Karpas-422 (cell line): ENCODE data around the gene GJA8. TPM values are rescaled to one million over a fixed set of nuclear protein-coding genes. Genes with fewer than 3 reads are reported as not detected.

ENCODE experiments used
- DNase-seq: peaks from one replicate; pipeline ENCODE4 v3.0.0-alpha.2; 2015
- H2AFZ ChIP-seq: fragments of 200-600 bp; sonication (generic); 2 replicates; pipeline ENCODE4 v1.6.1; 2014; ENCODE audit warnings: antibody characterized with exemption, low read length, mixed read lengths
- H3K27ac ChIP-seq: fragments of 200-600 bp; sonication (generic); 2 replicates; pipeline ENCODE4 v1.5.1; 2014; ENCODE audit warnings: mild to moderate bottlenecking, low read length, moderate library complexity
- H3K27me3 ChIP-seq: fragments of 200-600 bp; sonication (generic); 2 replicates; pipeline ENCODE4 v1.6.1; 2014; ENCODE audit warnings: low read length, mixed read lengths
- H3K36me3 ChIP-seq: fragments of 200-600 bp; sonication (generic); 2 replicates; pipeline ENCODE4 v1.6.1; 2014; ENCODE audit warnings: low read length, mixed read lengths; ENCODE audit not compliant: insufficient read depth
- H3K4me1 ChIP-seq: fragments of 200-600 bp; sonication (generic); 2 replicates; pipeline ENCODE4 v1.6.1; 2014; ENCODE audit warnings: mild to moderate bottlenecking, low read length, mixed read lengths
- H3K4me2 ChIP-seq: fragments of 200-600 bp; sonication (generic); 2 replicates; pipeline ENCODE4 v1.6.1; 2014; ENCODE audit warnings: low read length, low read depth, mild to moderate bottlenecking; ENCODE audit not compliant: poor library complexity, severe bottlenecking
- H3K4me3 ChIP-seq: fragments of 200-600 bp; sonication (generic); 2 replicates; pipeline ENCODE4 v1.5.1; 2014; ENCODE audit warnings: mild to moderate bottlenecking, antibody characterized with exemption, low read length, mixed read lengths
- H3K79me2 ChIP-seq: fragments of 200-600 bp; sonication (generic); 2 replicates; pipeline ENCODE4 v1.6.1; 2014; ENCODE audit warnings: mild to moderate bottlenecking, low read length, mixed read lengths
- H3K9ac ChIP-seq: fragments of 200-600 bp; sonication (generic); 2 replicates; pipeline ENCODE4 v1.6.0; 2014; ENCODE audit warnings: low read length
- H3K9me2 ChIP-seq: fragments of 200-600 bp; sonication (generic), shearing (Covaris generic); replicated peaks from 2 replicates; pipeline ENCODE4 v1.6.0; 2014; ENCODE audit warnings: mild to moderate bottlenecking, low read length, moderate library complexity; ENCODE audit not compliant: insufficient read depth
- H3K9me3 ChIP-seq: fragments of 300-700, 200-600 bp; sonication (generic); 2 replicates; pipeline ENCODE4 v1.6.1; 2014; ENCODE audit warnings: low read length, mixed read lengths
- H4K20me1 ChIP-seq: fragments of 200-600 bp; sonication (generic); 2 replicates; pipeline ENCODE4 v1.6.1; 2014; ENCODE audit warnings: mild to moderate bottlenecking, antibody characterized with exemption, low read length, low read depth; ENCODE audit not compliant: insufficient read depth
- total RNA-seq: library from RNA; depleted of rRNA; stranded (reverse); fragments of >200 nt; shearing (Covaris generic); gene quantifications from 2 replicates; pipeline ENCODE4 v1.2.3, GENCODE V29; 2014; ENCODE audit warnings: low replicate concordance

GJA8 gene
- total RNA-seq, 1 experiment from 2014 or later, result not detected

DNA sequence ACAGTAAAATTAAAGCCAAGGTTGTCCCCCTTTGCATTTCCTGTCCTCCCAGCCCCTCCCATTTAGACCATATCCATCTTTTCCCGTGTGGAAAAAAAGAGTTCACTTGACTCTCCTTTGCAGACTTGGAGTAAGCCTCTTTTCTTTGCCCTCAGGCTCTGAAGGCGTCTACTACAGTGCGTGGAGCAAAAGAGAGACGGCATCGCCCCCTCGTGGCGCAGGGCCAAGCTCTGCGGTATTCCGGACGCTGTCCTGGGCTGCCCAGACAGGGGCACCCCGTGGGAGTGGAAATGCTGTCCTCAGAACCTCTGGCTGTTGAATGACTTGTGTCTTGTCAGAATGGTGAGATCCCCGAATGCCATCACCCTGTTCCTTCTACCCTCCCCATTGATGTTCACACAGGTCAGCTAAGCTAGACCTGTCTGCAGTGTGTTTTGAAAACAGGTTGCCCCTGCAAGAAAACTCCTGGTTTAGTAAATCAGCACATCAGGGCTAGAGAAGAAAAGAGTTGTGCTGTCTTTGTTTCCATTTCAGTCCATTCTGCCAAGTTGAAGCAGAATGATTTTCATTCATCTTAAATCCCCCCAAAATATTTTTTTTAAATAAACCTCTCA is 12.3 kb upstream of the GJA8 start:
- H3K9me2 ChIP-seq, result no peaks in the 10 kb centered on the region

GRCh38 chr1:147891088-147891487 is 11.5 kb upstream of the GJA8 start:
- Histone ChIP-seq H3K4me1 (no peaks in the 10 kb centered on the region), H3K79me2 (no peaks in the 10 kb centered on the region), H3K9me2 (no peaks in the 10 kb centered on the region), H2AFZ (no peak overlapping the region), H4K20me1 (no peaks in the 10 kb centered on the region), H3K27ac (no peak overlapping the region), H3K27me3 (no peaks in the 10 kb centered on the region), H3K9me3 (no peaks in the 10 kb centered on the region), H3K36me3 (no peaks in the 10 kb centered on the region), H3K4me3 (no peak overlapping the region), H3K4me2 (no peak overlapping the region), H3K9ac (no peak overlapping the region)
- no peak for DNase-seq

More for the DNA sequence above, 12.3 kb upstream of the GJA8 start:
- peak; percentile 83 for DNase-seq
- Histone ChIP-seq H4K20me1 (no peaks in the 10 kb centered on the region), H3K27ac (no peak overlapping the region), H3K4me2 (no peak overlapping the region), H2AFZ (no peak overlapping the region), H3K9me3 (no peaks in the 10 kb centered on the region), H3K36me3 (no peaks in the 10 kb centered on the region), H3K27me3 (no peaks in the 10 kb centered on the region), H3K9ac (no peak overlapping the region), H3K79me2 (no peaks in the 10 kb centered on the region), H3K4me3 (no peak overlapping the region), H3K4me1 (no peaks in the 10 kb centered on the region)

DNA sequence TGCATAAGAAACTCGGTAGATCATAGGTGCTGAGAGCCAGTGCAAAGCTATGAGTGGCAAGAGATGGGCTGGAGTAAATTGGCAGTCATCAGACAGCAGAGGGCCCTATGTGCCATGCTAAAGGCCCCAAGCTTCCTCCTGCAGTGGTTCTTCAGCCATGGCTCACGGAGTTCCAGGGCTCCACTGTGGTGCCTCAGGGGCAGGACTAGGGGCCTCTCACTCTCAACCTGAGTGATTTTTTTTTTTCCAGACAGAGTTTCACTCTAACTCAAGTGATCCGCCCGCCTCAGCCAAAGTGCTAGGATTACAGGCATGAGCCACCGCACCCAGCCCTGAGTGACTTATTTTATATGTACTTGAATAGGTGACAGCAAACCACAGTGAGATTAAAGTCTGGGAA is 10.4 kb upstream of the GJA8 start:
- no peak overlapping the region for H3K4me2 ChIP-seq
- no peaks in the 10 kb centered on the region for H3K79me2 ChIP-seq
- H3K27ac ChIP-seq, result no peak overlapping the region
- no peaks in the 10 kb centered on the region for H3K4me1 ChIP-seq
- no peaks in the 10 kb centered on the region for H3K9me2 ChIP-seq
- no peak overlapping the region for H3K4me3 ChIP-seq
- no peak overlapping the region for H2AFZ ChIP-seq
- no peaks in the 10 kb centered on the region for H4K20me1 ChIP-seq
- DNase-seq, result peak; percentile 67
- H3K9ac ChIP-seq, result no peak overlapping the region
- H3K36me3 ChIP-seq, result no peaks in the 10 kb centered on the region
- H3K9me3 ChIP-seq, result no peaks in the 10 kb centered on the region
- H3K27me3 ChIP-seq, result no peaks in the 10 kb centered on the region

DNA sequence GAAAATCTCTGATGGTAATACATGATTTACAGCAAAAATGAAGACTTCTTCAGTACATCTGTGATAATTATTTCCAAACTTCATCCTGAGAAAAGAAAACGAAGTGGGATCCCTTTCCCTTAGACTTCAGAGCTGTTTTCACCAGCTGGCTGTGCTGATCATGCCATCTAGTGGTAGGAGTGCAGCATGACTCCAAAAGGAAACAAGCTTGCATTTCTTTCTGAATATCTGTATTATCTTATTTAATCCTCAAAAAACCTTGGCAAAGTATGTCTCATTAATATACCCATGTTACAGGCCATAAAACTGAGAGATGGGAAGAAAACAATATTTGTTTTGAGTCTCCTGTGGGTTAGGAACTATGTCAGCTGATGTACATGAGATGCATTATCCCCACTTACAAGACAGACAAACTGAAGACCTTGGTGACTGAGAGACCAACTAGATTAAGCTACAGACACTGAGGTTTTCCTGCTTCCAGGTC is 9.8 kb upstream of the GJA8 start:
- no peaks in the 10 kb centered on the region for H3K9me3 ChIP-seq
- no peak overlapping the region for H2AFZ ChIP-seq
- H3K4me3 ChIP-seq, result no peak overlapping the region
- H4K20me1 ChIP-seq, result no peaks in the 10 kb centered on the region
- DNase-seq, result peak; percentile 79
- no peaks in the 10 kb centered on the region for H3K36me3 ChIP-seq
- no peak overlapping the region for H3K9ac ChIP-seq
- H3K9me2 ChIP-seq, result no peaks in the 10 kb centered on the region
- H3K79me2 ChIP-seq, result no peaks in the 10 kb centered on the region
- no peak overlapping the region for H3K27ac ChIP-seq
- H3K4me1 ChIP-seq, result no peaks in the 10 kb centered on the region
- no peak overlapping the region for H3K4me2 ChIP-seq
- H3K27me3 ChIP-seq, result no peaks in the 10 kb centered on the region

DNA sequence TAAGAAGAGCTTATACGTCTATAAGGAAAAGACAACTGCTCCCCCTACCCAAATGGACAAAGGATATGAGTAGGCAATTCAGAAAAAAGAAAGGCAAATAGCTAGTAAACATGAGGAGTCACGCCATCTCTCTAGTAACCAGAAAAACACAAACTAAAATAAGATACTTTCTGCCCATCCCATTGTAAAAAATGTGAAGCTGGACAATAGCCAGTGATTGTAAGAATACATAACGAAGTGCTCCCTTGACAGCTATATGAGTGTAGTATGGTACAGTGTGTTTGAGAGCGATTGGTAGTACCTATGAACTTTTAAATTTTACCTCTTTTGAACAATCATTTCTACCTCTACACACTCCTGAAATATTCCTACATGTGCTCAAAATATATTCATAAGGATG is 7.5 kb upstream of the GJA8 start:
- Histone ChIP-seq H3K9me3 (no peaks in the 10 kb centered on the region), H3K9ac (no peak overlapping the region), H2AFZ (no peak overlapping the region), H3K27ac (no peak overlapping the region), H3K27me3 (no peaks in the 10 kb centered on the region), H4K20me1 (no peaks in the 10 kb centered on the region), H3K79me2 (no peaks in the 10 kb centered on the region), H3K36me3 (no peaks in the 10 kb centered on the region), H3K4me2 (no peak overlapping the region), H3K4me1 (no peaks in the 10 kb centered on the region), H3K4me3 (no peak overlapping the region), H3K9me2 (no peaks in the 10 kb centered on the region)
- DNase-seq, result no peak

DNA sequence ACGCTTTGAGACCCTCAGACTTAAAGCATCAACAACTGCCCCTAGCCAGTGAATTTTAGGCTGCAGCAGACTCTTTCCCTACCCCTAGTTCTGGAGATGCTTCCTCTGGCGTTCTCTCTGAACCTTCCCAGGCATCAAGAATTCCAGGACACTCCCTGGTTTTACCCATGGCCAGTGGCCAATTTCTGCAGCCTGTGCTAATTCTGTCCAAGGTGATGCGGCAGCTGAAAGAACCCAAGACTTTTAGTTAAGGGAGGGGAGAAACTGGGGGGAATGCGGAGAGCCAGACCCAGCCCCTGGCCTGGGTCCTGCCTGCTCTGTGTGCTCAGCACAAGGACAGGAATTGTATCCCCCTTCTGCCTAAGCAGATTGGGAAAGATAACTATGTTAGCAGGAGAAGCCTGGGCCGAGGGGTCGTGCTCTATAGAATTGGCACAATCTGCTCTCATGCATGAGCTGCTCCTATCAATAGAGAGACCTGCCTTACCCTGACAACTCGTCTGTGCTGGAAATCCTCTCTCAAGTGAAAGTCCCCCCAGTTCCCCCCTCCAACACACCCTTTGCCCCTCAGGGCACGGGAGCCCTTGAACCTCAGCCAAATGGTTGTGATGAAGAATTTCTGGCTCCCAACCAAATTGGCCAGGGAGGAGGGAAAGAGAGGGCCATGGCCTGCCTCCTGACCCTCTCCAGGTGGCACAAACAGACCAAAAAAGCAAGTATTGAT is 5.4 kb upstream of the GJA8 start:
- no peaks in the 10 kb centered on the region for H3K9me2 ChIP-seq
- no peaks in the 10 kb centered on the region for H3K27me3 ChIP-seq
- no peaks in the 10 kb centered on the region for H3K79me2 ChIP-seq
- no peak overlapping the region for H3K4me3 ChIP-seq
- no peak for DNase-seq
- H3K4me1 ChIP-seq, result no peaks in the 10 kb centered on the region
- H3K9me3 ChIP-seq, result no peaks in the 10 kb centered on the region
- no peak overlapping the region for H3K9ac ChIP-seq
- no peak overlapping the region for H2AFZ ChIP-seq
- no peak overlapping the region for H3K27ac ChIP-seq
- no peaks in the 10 kb centered on the region for H4K20me1 ChIP-seq
- no peaks in the 10 kb centered on the region for H3K36me3 ChIP-seq
- H3K4me2 ChIP-seq, result no peak overlapping the region

DNA sequence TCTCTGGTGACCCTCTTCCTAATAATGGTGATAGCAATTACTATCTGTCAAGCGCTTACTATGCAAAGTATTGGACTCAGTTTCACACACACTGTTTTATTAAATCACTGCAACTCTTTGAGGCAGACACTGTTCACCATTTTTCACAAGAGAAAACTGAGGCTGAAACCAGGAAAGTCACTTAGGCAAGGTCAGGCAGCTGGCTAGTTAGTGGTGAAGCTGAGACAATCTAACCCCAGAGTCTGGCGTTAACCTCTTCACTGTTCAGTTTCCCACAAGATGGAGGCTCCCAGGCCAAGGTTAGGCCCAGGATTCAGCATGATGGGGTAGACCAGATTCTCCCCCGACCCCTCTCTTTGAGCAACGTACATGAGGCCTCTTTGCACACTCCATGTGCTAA is 4.8 kb upstream of the GJA8 start:
- Histone ChIP-seq H3K4me3 (no peak overlapping the region), H3K9ac (no peak overlapping the region), H2AFZ (no peak overlapping the region), H3K4me2 (no peak overlapping the region), H3K9me3 (no peaks in the 10 kb centered on the region), H3K4me1 (no peaks in the 10 kb centered on the region), H3K27me3 (no peaks in the 10 kb centered on the region), H3K27ac (no peak overlapping the region), H3K79me2 (no peaks in the 10 kb centered on the region), H4K20me1 (no peaks in the 10 kb centered on the region), H3K36me3 (no peaks in the 10 kb centered on the region), H3K9me2 (no peaks in the 10 kb centered on the region)
- no peak for DNase-seq

- Histone ChIP-seq H3K79me2 (no peaks in the 10 kb centered on the region), H4K20me1 (no peaks in the 10 kb centered on the region), H3K4me2 (no peak overlapping the region), H2AFZ (no peak overlapping the region), H3K9me2 (no peaks in the 10 kb centered on the region), H3K9me3 (no peaks in the 10 kb centered on the region), H3K4me1 (no peaks in the 10 kb centered on the region), H3K9ac (no peak overlapping the region), H3K4me3 (no peak overlapping the region), H3K27ac (no peak overlapping the region), H3K27me3 (no peaks in the 10 kb centered on the region), H3K36me3 (no peaks in the 10 kb centered on the region)
- no peak for DNase-seq
Observed at GRCh38 chr1:147904726-147905125, 2.1 kb downstream of the GJA8 start.
